ENCODE measurements around the gene ZMYND11.

Gene ZMYND11

DNA sequence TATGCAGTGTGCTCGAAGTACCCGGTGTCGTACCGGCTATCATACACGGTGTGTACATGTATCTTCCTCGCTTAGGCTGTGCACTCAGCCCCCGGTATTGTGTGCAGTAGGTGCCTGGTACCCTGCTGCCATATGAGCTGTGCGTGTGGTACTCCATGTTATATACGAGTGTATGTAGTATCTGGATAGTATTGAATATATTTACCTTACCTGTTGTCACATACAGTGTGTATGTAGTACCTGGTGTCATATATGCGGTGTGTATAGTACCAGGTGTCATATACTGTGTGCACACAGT is 1.2 kb downstream of the ZMYND11 start:
- Histone ChIP-seq H2AFZ (ENCODE audit: insufficient read depth, low read length, poor library complexity) (peak overlapping the region; percentile 69), H3K27ac (ENCODE audit: low read depth, low read length) (no peak overlapping the region), H4K12ac (ENCODE audit: low read depth, low read length) (no peak overlapping the region), H3K4me1 (ENCODE audit: control insufficient read depth in 1 of 2, insufficient read depth in 2 of 2, low read length in 2 of 2) (peaks cover 8 to 17% of the 10 kb centered on the region in 2 experiments), H3K18ac (ENCODE audit: low read length) (no peak overlapping the region), H3K27me3 (ENCODE audit: insufficient read depth, low read length) (no peaks in the 10 kb centered on the region), H3K79me1 (ENCODE audit: low read length) (peaks cover 15% of the 10 kb centered on the region), H3K79me2 (ENCODE audit: control insufficient read depth, insufficient read depth, low read length, poor library complexity) (peaks cover 21% of the 10 kb centered on the region), H2AK5ac (ENCODE audit: low read length) (no peak overlapping the region), H3K9ac (ENCODE audit: low read length) (peak overlapping the region; percentile 95), H3K4ac (ENCODE audit: low read depth, low read length) (peak overlapping the region; percentile 85), H4K8ac (ENCODE audit: low read depth, low read length) (no peak overlapping the region), H3K4me3 (ENCODE audit: low read depth, low read length) (peak overlapping the region; percentile 86), H2BK5ac (ENCODE audit: low read depth, low read length, poor library complexity) (no peak overlapping the region), H3K36me3 (ENCODE audit: control insufficient read depth in 1 of 2, insufficient read depth in 2 of 2, low read length in 2 of 2) (no peaks in the 10 kb centered on the region), H3K14ac (ENCODE audit: low read length) (no peak overlapping the region), H3K4me2 (ENCODE audit: low read length) (peak overlapping the region; percentile 85), H4K91ac (ENCODE audit: low read depth, low read length) (no peak overlapping the region), H2BK120ac (ENCODE audit: insufficient read depth, low read length, poor library complexity) (no peak overlapping the region), H3K23ac (ENCODE audit: low read length) (peak overlapping the region; percentile 50), H2BK12ac (ENCODE audit: low read length) (no peak overlapping the region), H3K9me3 (ENCODE audit: insufficient read depth, low read depth, low read length) (no peaks in the 10 kb centered on the region)
- WGBS (ENCODE audit: extremely low coverage, insufficient coverage, insufficient read length): no CpG with 5 or more reads among the region's 10 CpGs
- no peak for DNase-seq

DNA sequence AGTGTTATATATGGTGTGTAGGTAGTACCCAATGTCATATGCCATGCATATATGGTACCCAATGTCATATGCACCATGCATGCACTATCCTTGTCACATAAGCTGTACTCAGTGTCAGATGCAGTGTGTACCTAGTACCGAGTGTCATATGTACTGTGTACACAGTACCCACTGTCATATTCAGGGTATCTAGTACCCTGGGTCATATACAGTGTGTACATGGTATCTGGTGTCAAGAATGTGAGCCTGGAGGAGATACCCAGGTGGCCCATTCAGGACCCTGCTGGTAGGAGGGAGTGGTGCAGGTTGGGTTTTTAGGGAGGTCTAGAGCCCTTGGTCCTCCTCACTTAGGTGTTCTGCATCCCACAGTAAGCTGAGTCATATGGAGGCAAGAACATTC is 1.8 kb downstream of the ZMYND11 start:
- no peak overlapping the region for H4K91ac ChIP-seq (ENCODE audit: low read depth, low read length)
- H2BK5ac ChIP-seq (ENCODE audit: low read depth, low read length, poor library complexity): no peak overlapping the region
- no peak overlapping the region for H2AK5ac ChIP-seq (ENCODE audit: low read length)
- H3K4ac ChIP-seq (ENCODE audit: low read depth, low read length): peak overlapping the region; percentile 77
- H3K18ac ChIP-seq (ENCODE audit: low read length): no peak overlapping the region
- H2BK120ac ChIP-seq (ENCODE audit: insufficient read depth, low read length, poor library complexity): no peak overlapping the region
- no peak overlapping the region for H4K12ac ChIP-seq (ENCODE audit: low read depth, low read length)
- no peak overlapping the region for H4K8ac ChIP-seq (ENCODE audit: low read depth, low read length)
- H2AFZ ChIP-seq (ENCODE audit: insufficient read depth, low read length, poor library complexity): no peak overlapping the region
- H2BK12ac ChIP-seq (ENCODE audit: low read length): no peak overlapping the region
- H3K79me2 ChIP-seq (ENCODE audit: control insufficient read depth, insufficient read depth, low read length, poor library complexity): peaks cover 22% of the 10 kb centered on the region
- no peak overlapping the region for H3K9ac ChIP-seq (ENCODE audit: low read length)
- H3K9me3 ChIP-seq (ENCODE audit: insufficient read depth, low read depth, low read length): no peaks in the 10 kb centered on the region
- no CpG with 5 or more reads among the region's 1 CpG for WGBS (ENCODE audit: extremely low coverage, insufficient coverage, insufficient read length)
- H3K23ac ChIP-seq (ENCODE audit: low read length): no peak overlapping the region
- H3K4me1 ChIP-seq (ENCODE audit: control insufficient read depth in 1 of 2, insufficient read depth in 2 of 2, low read length in 2 of 2): peaks cover 10 to 17% of the 10 kb centered on the region in 2 experiments
- H3K36me3 ChIP-seq (ENCODE audit: control insufficient read depth in 1 of 2, insufficient read depth in 2 of 2, low read length in 2 of 2): no peaks in the 10 kb centered on the region
- H3K14ac ChIP-seq (ENCODE audit: low read length): no peak overlapping the region
- no peak overlapping the region for H3K4me3 ChIP-seq (ENCODE audit: low read depth, low read length)
- no peaks in the 10 kb centered on the region for H3K27me3 ChIP-seq (ENCODE audit: insufficient read depth, low read length)
- DNase-seq: peak; percentile 46 to 62
- no peak overlapping the region for H3K27ac ChIP-seq (ENCODE audit: low read depth, low read length)
- no peak overlapping the region for H3K4me2 ChIP-seq (ENCODE audit: low read length)
- peaks cover 15% of the 10 kb centered on the region for H3K79me1 ChIP-seq (ENCODE audit: low read length)

DNA sequence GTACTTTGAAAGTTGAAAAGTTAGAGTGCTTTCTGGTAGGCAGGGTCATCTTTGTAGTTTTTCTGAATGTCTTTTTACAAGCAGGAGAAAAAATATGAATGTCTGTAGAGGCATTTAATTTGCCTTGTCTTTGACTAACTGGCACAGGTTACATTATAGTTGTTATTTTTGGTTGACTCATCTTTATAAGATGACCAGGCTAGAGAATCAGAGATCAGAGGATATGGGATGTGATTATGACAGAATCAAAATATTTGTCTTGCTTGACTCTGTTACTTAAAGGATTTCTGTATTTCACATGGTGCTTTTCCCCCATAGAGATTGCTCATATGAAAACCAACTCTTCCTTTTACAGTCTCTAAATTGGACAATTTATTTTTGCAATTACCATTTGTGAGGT is 2.4 kb downstream of the ZMYND11 start:
- no peak overlapping the region for H3K4me2 ChIP-seq (ENCODE audit: low read length)
- H3K9me3 ChIP-seq (ENCODE audit: insufficient read depth, low read depth, low read length): no peaks in the 10 kb centered on the region
- H3K14ac ChIP-seq (ENCODE audit: low read length): no peak overlapping the region
- no peak overlapping the region for H3K27ac ChIP-seq (ENCODE audit: low read depth, low read length)
- H3K23ac ChIP-seq (ENCODE audit: low read length): no peak overlapping the region
- no peak overlapping the region for H2AK5ac ChIP-seq (ENCODE audit: low read length)
- H3K79me2 ChIP-seq (ENCODE audit: control insufficient read depth, insufficient read depth, low read length, poor library complexity): peaks cover 24% of the 10 kb centered on the region
- no peak overlapping the region for H3K4ac ChIP-seq (ENCODE audit: low read depth, low read length)
- no peak for DNase-seq
- no peaks in the 10 kb centered on the region for H3K27me3 ChIP-seq (ENCODE audit: insufficient read depth, low read length)
- no peaks in the 10 kb centered on the region for H3K36me3 ChIP-seq (ENCODE audit: control insufficient read depth in 1 of 2, insufficient read depth in 2 of 2, low read length in 2 of 2)
- no peak overlapping the region for H4K91ac ChIP-seq (ENCODE audit: low read depth, low read length)
- no peak overlapping the region for H2BK5ac ChIP-seq (ENCODE audit: low read depth, low read length, poor library complexity)
- H3K4me1 ChIP-seq (ENCODE audit: control insufficient read depth in 1 of 2, insufficient read depth in 2 of 2, low read length in 2 of 2): peaks cover 9 to 15% of the 10 kb centered on the region in 2 experiments
- no peak overlapping the region for H4K8ac ChIP-seq (ENCODE audit: low read depth, low read length)
- no peak overlapping the region for H3K18ac ChIP-seq (ENCODE audit: low read length)
- H2BK120ac ChIP-seq (ENCODE audit: insufficient read depth, low read length, poor library complexity): no peak overlapping the region
- no peak overlapping the region for H2AFZ ChIP-seq (ENCODE audit: insufficient read depth, low read length, poor library complexity)
- no peak overlapping the region for H3K4me3 ChIP-seq (ENCODE audit: low read depth, low read length)
- H3K79me1 ChIP-seq (ENCODE audit: low read length): peaks cover 15% of the 10 kb centered on the region
- no peak overlapping the region for H4K12ac ChIP-seq (ENCODE audit: low read depth, low read length)
- H2BK12ac ChIP-seq (ENCODE audit: low read length): no peak overlapping the region
- H3K9ac ChIP-seq (ENCODE audit: low read length): no peak overlapping the region

DNA sequence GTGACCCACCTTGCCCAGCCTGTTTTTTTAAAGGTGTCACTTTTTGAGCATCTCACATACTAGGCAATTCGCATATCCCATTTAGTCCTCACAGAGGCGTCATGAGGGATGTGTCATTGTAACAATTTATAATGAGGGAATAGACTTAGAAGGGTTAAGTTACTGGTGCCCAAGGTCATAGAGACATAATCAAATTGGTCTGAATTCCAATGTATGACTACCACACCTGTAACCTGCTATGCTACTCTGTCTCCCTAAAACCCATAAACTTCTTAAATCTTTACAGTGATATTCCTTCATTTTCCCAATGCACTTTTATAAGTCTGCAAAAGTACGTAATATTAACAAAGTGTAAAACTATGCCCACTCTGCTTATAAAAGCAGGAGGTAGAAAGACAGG is 7.1 kb downstream of the ZMYND11 start:
- H4K91ac ChIP-seq (ENCODE audit: low read depth, low read length): no peak overlapping the region
- H2BK5ac ChIP-seq (ENCODE audit: low read depth, low read length, poor library complexity): no peak overlapping the region
- H2AK5ac ChIP-seq (ENCODE audit: low read length): no peak overlapping the region
- H3K4me2 ChIP-seq (ENCODE audit: low read length): no peak overlapping the region
- peak overlapping the region; percentile 86 for H3K4ac ChIP-seq (ENCODE audit: low read depth, low read length)
- H3K23ac ChIP-seq (ENCODE audit: low read length): no peak overlapping the region
- H3K4me3 ChIP-seq (ENCODE audit: low read depth, low read length): no peak overlapping the region
- H2BK12ac ChIP-seq (ENCODE audit: low read length): no peak overlapping the region
- no peak overlapping the region for H3K9ac ChIP-seq (ENCODE audit: low read length)
- no peak overlapping the region for H2BK120ac ChIP-seq (ENCODE audit: insufficient read depth, low read length, poor library complexity)
- H4K12ac ChIP-seq (ENCODE audit: low read depth, low read length): no peak overlapping the region
- H3K9me3 ChIP-seq (ENCODE audit: insufficient read depth, low read depth, low read length): no peaks in the 10 kb centered on the region
- no peak for DNase-seq
- no CpG with 5 or more reads among the region's 3 CpGs for WGBS (ENCODE audit: extremely low coverage, insufficient coverage, insufficient read length)
- H2AFZ ChIP-seq (ENCODE audit: insufficient read depth, low read length, poor library complexity): no peak overlapping the region
- H3K79me1 ChIP-seq (ENCODE audit: low read length): no peaks in the 10 kb centered on the region
- H3K79me2 ChIP-seq (ENCODE audit: control insufficient read depth, insufficient read depth, low read length, poor library complexity): peaks cover 6% of the 10 kb centered on the region
- no peak overlapping the region for H4K8ac ChIP-seq (ENCODE audit: low read depth, low read length)
- no peaks in the 10 kb centered on the region for H3K36me3 ChIP-seq (ENCODE audit: control insufficient read depth in 1 of 2, insufficient read depth in 2 of 2, low read length in 2 of 2)
- H3K4me1 ChIP-seq (ENCODE audit: control insufficient read depth in 1 of 2, insufficient read depth in 2 of 2, low read length in 2 of 2): peaks cover 4% of the 10 kb centered on the region in 2 experiments
- H3K27ac ChIP-seq (ENCODE audit: low read depth, low read length): no peak overlapping the region
- H3K14ac ChIP-seq (ENCODE audit: low read length): no peak overlapping the region
- H3K27me3 ChIP-seq (ENCODE audit: insufficient read depth, low read length): no peaks in the 10 kb centered on the region
- no peak overlapping the region for H3K18ac ChIP-seq (ENCODE audit: low read length)
